AG04449 (cell line): ENCODE data around the gene SIM1.

Experiments used
- CTCF ChIA-PET: fragments of 350-600 bp; formaldehyde crosslinking; extraction: SDS; loops from one replicate; lab custom pipeline; 2021; ENCODE audit warnings: antibody characterized with exemption; lab: Yijun Ruan, JAX
- POLR2A ChIA-PET: fragments of 400-600, 350-600 bp; formaldehyde crosslinking; extraction: SDS; loops from one replicate; lab custom pipeline; 2020; ENCODE audit warnings: antibody characterized with exemption, inconsistent platforms; lab: Yijun Ruan, JAX
- DNase-seq: peaks from one replicate; pipeline ENCODE4 v3.0.0-alpha.2; 2010; ENCODE audit warnings: low read depth, low spot score
- H3K4me3 ChIP-seq: 2 replicates; pipeline ENCODE4 v1.5.1; 2011; ENCODE audit warnings: low read depth, mild to moderate bottlenecking, control low read depth, low read length
- TF ChIP-seq, protein P1 (sequence below): IDR thresholded peaks from one replicate; pipeline ENCODE4 v1.5.1; 2011; ENCODE audit warnings: mild to moderate bottlenecking, moderate library complexity, low read length, control low read depth, inconsistent platforms; ENCODE audit not compliant: insufficient read depth; ENCODE audit errors: missing control alignments

Gene SIM1

DNA sequence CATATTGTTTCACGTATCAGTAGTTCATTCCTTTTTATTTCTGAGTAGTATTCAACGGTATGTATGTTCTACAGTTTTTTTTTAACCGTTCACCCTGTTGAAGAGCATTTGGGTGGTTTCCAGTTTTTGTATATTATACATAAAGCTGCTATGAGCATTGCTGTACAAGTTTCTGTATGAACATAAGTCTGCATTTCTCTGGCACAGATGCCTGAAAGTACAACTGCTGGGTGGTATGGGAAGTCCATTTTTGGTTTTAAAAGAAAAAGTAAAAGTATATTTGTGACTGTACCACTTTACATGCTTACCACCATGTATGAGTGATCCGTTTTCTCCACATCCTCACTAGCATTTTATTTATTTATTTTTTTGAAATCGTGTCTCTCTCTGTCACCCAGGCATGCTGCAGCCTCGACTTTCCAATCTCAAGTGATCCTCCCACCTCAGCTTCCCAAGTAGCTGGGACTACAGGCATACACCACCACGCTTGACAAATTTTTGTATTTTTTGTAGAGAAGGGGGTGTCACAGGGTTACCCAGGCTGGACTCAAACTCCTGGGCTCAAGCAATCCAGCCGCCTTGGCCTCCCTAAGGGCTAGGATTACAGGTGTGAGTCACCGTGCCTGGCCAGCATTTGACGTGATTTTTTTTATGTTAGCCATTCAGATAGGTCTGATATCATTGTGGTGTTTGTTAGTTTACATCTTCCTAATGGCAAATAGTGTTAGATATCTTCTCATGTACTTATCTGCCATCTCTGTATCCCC, 11.0 kb upstream of the SIM1 start:
- ChIA-PET CTCF (interaction anchor here (1.2 to 11.4 kb wide), 6 partner anchors 9 to 368 kb away, joined by 3 to 180 read pairs (median 5); no protein-coding TSS in a partner anchor), POLR2A (no interaction called here)
- H3K4me3 ChIP-seq, result no peak overlapping the region
- DNase-seq, result no peak
- TF ChIP-seq, protein P1, sequence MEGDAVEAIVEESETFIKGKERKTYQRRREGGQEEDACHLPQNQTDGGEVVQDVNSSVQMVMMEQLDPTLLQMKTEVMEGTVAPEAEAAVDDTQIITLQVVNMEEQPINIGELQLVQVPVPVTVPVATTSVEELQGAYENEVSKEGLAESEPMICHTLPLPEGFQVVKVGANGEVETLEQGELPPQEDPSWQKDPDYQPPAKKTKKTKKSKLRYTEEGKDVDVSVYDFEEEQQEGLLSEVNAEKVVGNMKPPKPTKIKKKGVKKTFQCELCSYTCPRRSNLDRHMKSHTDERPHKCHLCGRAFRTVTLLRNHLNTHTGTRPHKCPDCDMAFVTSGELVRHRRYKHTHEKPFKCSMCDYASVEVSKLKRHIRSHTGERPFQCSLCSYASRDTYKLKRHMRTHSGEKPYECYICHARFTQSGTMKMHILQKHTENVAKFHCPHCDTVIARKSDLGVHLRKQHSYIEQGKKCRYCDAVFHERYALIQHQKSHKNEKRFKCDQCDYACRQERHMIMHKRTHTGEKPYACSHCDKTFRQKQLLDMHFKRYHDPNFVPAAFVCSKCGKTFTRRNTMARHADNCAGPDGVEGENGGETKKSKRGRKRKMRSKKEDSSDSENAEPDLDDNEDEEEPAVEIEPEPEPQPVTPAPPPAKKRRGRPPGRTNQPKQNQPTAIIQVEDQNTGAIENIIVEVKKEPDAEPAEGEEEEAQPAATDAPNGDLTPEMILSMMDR, result no peak

DNA sequence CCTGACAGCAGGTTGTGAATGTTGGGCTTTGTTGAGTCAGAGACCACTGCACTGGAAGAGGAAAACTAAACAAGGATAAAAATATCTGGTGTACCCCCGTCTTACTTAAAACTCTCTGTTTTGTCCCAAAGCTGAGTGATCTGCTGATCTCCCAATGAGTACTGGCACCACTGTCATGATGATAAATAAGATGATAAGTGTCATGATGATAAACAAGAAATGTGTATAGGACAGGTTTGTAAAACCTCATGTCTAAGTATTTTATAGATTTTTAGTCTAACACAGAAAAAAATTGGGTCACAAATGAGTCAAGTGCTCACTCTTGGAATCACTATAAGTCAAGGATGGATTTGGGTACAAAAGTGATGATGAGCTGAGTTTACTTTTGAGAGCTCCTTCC, 8.5 kb upstream of the SIM1 start:
- POLR2A ChIA-PET, result interaction anchor here (2.0 kb wide), 1 partner anchor 8 kb away, joined by 7 read pairs; the partner anchor contains the start of gene SIM1
- CTCF ChIA-PET, result interaction anchor here (0.9 to 11.4 kb wide), 5 partner anchors 11 to 360 kb away, joined by 3 to 180 read pairs (median 6); no protein-coding TSS in a partner anchor

DNA sequence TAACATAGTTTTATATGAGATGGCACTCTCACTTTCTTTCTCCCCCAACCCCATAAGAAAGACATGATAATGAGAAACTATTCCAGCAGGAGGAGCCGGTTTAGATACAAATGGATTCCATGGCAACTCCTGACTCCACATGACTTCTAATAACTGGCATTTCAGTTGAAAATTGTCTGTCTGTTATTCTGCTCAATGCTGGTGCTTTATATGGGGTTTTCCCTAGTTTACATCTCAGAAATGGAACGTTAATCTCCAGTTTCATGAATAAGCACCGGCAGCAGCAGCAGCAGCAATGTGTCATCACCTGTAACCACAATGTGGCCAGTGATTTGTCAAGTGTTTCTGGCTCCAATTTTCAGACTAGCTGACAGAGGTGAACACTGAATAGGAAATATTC, 8.0 kb upstream of the SIM1 start:
- ChIA-PET CTCF (interaction anchor here (0.9 to 11.4 kb wide), 4 partner anchors 10 to 359 kb away, joined by 3 to 180 read pairs (median 8); no protein-coding TSS in a partner anchor), POLR2A (interaction anchor here (2.0 kb wide), 1 partner anchor 8 kb away, joined by 7 read pairs; the partner anchor contains the start of gene SIM1)

More for the DNA sequence above, 8.5 kb upstream of the SIM1 start:
- TF ChIP-seq, protein P1, result no peak
- no peak overlapping the region for H3K4me3 ChIP-seq
- DNase-seq, result no peak

DNA sequence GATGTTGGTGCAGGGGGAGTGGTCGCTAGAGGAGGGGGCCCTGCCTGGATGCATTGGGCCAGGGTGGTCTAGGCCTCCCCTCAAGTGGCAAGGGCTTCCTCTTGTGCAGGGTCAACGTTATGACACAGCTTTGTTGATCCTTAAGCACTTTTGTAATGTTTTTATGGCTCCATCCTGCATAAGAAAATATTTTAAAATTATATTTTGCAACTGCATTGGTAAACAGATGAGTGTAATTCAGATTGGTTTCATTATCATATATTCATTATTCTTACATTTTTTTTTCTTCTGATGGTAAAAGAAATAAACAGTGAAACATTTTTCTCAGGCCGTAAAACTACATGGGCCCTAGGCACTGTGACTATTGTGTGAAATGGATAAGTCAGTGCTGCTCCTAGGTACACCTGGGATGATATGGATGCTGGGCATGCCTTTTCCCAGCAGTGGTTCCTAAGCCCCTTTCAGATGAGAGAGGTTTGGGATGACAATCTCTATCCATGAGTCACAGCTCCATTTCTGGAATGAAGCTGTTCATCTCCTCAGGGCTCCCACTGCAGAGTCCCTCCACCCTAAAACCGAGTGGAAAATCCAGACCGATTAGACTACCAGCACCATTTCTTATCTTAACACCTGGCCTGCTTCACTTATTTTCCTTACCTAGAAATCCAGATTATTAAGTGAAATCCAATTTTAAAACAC, 5.8 kb upstream of the SIM1 start:
- TF ChIP-seq, protein P1, result no peak
- no peak overlapping the region for H3K4me3 ChIP-seq
- ChIA-PET CTCF (interaction anchor here (0.9 to 11.4 kb wide), 6 partner anchors 9 to 363 kb away, joined by 3 to 180 read pairs (median 4); no protein-coding TSS in a partner anchor), POLR2A (no interaction called here)
- DNase-seq, result no peak

More for the DNA sequence above, 8.0 kb upstream of the SIM1 start:
- no peak for DNase-seq
- no peak overlapping the region for H3K4me3 ChIP-seq
- TF ChIP-seq, protein P1, result no peak

DNA sequence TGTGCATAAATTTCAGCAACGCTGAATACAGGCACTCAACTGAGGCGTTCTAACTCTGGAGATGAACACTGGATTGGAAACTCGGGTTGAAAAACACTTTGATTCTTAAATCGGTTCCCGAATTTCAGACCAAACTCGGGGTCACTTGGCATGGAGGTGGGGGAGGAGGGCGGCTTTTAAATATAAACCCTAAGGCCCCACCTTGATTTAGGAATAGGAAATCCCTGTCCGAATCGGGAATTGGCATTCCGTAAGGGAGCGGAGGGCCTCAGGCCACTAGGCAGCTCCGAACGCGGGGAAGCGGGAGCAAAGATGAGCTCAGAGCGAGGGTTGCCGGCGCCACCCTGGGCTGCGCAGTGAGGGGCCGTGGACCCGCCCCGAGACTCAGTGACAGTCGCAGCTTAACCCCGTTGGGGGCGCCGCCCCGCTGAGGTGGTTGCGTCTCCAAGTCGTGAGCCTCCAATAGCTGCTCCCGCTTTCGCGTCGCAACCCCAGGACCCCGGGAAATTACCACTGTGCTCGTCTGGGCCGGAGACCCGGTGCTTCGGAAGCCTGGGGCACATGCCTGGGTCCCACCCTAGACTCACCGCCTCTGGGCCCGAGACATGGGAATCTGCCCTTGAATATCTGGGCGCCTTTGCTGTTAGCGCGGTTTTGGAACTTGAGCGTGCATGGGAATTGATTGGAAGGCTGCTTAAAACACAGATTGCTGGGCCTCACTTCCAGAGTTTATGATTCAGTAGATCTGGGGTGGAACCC, 4.6 kb upstream of the SIM1 start:
- TF ChIP-seq, protein P1, result no peak

More for the DNA sequence above, 4.6 kb upstream of the SIM1 start:
- ChIA-PET POLR2A (no interaction called here), CTCF (interaction anchor here (0.9 to 1.5 kb wide), 2 partner anchors 8 to 195 kb away, joined by 4 read pairs; no protein-coding TSS in a partner anchor)
- no peak overlapping the region for H3K4me3 ChIP-seq
- DNase-seq, result no peak
